Spleen (tissue), 7 donors: Measurements from ENCODE around the gene WDFY2.

Experiments
- CTCF ChIP-seq, 11 experiments: fragments of 200-600 bp in 7 of 11; fragments of 450-650 bp in 4 of 11; sonication (generic) in 4 of 11; IDR thresholded peaks in 8 of 11; conservative IDR thresholded peaks in 3 of 11; 1 replicate in 7 of 11; 2 replicates in 4 of 11; pipeline versions ENCODE4 v1.4.0 to v1.8.0; 2016 to 2021; ENCODE audit warnings: antibody characterized with exemption in 11 of 11, inconsistent platforms in 4 of 11, mild to moderate bottlenecking in 1 of 11
- POLR2A ChIP-seq, 3 donors: fragments of 450-650 bp; IDR thresholded peaks; one replicate each; pipeline ENCODE4 v1.5.1; 2017; ENCODE audit warnings: antibody characterized with exemption in 3 of 3, mild to moderate bottlenecking in 1 of 3
- donor health status: DM: no; HTN: no; CAD: no; lungs with moderate emphysema.
- donor health status: DM: no; HTN: no; CAD: no.
- donor health status: DM: no; HTN: no; CAD: no.

DNA sequence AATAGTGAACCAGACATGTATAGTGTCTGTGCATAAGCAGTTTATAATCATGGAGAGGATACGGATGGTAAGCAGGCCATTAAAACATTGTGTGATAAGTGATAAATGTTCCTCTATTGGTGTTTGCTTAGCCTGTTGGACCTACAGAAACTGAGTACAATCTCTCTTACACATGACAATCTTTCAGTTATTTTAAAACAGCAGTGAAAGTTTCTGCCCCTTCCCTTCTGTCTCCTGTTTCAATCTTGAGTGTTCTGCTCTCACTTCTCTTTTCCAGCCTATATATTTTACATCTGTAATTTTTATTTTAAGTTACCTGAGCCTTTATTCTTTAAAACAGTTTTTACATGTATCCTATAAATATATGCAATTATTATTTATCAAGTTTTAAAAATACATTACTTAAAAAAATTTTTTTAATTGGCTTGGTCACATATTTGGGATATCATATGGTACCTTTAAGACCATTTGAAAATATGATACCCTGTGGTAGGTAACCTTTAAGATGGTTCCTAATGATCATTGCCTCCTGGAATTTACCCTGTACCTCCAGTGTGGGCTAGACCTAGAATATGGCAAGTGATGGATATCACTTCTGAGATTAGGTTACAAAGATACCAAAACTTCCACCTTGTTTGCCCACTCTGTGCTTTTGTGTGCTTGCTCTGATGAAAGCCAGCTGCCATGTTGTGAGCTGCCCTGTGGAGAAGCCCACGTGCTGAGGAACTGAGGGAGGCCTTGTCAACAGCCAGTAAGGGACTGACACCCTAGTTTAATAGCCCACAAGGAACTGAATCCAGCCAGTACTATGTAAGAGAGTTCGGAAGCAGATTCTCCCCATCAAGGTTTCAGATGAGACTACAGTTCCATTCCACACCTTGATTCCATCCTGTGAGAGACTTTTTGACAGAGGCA, 120.4 kb downstream of the WDFY2 start:
- TF ChIP-seq CTCF (IDR thresholded peaks at IDR 0.05 in 8 of 11, conservative IDR thresholded peaks at IDR 0.05 in 3 of 11) (no peak), POLR2A (IDR thresholded peaks at IDR 0.05) (no peak)
